GM18907 (cell line): ENCODE results near the gene ST3GAL4.

Source experiments
- ATAC-seq: cut with Tn5 transposase; IDR thresholded peaks from one replicate; pipeline ENCODE4 v1.9.1; 2021; ENCODE audit warnings: mild to moderate bottlenecking, moderate library complexity; ENCODE audit not compliant: unreplicated experiment

Gene ST3GAL4

GRCh38 chr11:126329644-126330211 is 25.8 kb upstream of the ST3GAL4 start:
- no peak for ATAC-seq

GRCh38 chr11:126331286-126331685 is 24.2 kb upstream of the ST3GAL4 start:
- no peak for ATAC-seq

- no peak for ATAC-seq
Measured at GRCh38 chr11:126332221-126332711, 23.2 kb upstream of the ST3GAL4 start.

- ATAC-seq, result no peak
Measured at GRCh38 chr11:126333142-126333541, 22.3 kb upstream of the ST3GAL4 start.

GRCh38 chr11:126334659-126335462 is 20.6 kb upstream of the ST3GAL4 start:
- no peak for ATAC-seq

GRCh38 chr11:126335463-126335760 is 20.1 kb upstream of the ST3GAL4 start:
- ATAC-seq, result no peak

GRCh38 chr11:126336138-126336541 is 19.3 kb upstream of the ST3GAL4 start:
- ATAC-seq, result no peak

- no peak for ATAC-seq
Measured at GRCh38 chr11:126336671-126337101, 18.8 kb upstream of the ST3GAL4 start.

GRCh38 chr11:126337126-126337473 is 18.4 kb upstream of the ST3GAL4 start:
- ATAC-seq, result no peak

- ATAC-seq, result peak; percentile 44
Measured at GRCh38 chr11:126337474-126338241, 17.8 kb upstream of the ST3GAL4 start.

GRCh38 chr11:126338346-126339055 is 17.0 kb upstream of the ST3GAL4 start:
- ATAC-seq, result no peak

- ATAC-seq, result no peak
Measured at GRCh38 chr11:126339073-126339862, 16.2 kb upstream of the ST3GAL4 start.

GRCh38 chr11:126339863-126340434 is 15.5 kb upstream of the ST3GAL4 start:
- ATAC-seq, result no peak

- no peak for ATAC-seq
Measured at GRCh38 chr11:126340960-126341606, 14.4 kb upstream of the ST3GAL4 start.

GRCh38 chr11:126341760-126342161 is 13.7 kb upstream of the ST3GAL4 start:
- no peak for ATAC-seq

- ATAC-seq, result no peak
Measured at GRCh38 chr11:126343051-126343450, 12.4 kb upstream of the ST3GAL4 start.

GRCh38 chr11:126344141-126345080 is 11.1 kb upstream of the ST3GAL4 start:
- ATAC-seq, result no peak

- ATAC-seq, result no peak
Measured at GRCh38 chr11:126345283-126345682, 10.2 kb upstream of the ST3GAL4 start.
